NCI-H2029 treated with DMSO at 0.1 percent for 48 hours (cell line): ENCODE results near the gene KRTAP5-9.

Experiments used
- DNase-seq: peaks from one replicate; lab custom pipeline; 2025; lab: John Stamatoyannopoulos, UW

KRTAP5-9 gene

DNA sequence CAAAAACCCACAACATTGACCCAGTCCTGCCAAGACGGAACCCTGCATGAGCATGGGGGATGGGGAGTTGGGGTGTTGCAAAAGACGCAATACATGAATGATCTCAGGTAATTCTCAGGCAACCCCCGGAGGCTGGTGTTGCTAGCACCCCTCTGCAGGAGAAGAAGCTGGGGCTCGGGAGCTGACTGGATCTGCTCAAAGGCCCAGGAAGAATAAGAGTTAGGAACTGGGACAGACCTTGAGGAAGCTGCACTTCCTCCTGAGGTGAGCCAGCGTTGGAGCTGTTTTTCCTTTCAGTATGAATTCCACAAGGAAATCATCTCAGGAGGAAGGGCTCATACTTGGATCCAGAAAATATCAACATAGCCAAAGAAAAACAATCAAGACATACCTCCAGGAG lies at the start of gene KRTAP5-9:
KRTAP5-9 (plus strand) TSS at position 301 of the 400 bp plus-strand sequence. CDS start 238 bp downstream, outside the sequence.
- no peak for DNase-seq

DNA sequence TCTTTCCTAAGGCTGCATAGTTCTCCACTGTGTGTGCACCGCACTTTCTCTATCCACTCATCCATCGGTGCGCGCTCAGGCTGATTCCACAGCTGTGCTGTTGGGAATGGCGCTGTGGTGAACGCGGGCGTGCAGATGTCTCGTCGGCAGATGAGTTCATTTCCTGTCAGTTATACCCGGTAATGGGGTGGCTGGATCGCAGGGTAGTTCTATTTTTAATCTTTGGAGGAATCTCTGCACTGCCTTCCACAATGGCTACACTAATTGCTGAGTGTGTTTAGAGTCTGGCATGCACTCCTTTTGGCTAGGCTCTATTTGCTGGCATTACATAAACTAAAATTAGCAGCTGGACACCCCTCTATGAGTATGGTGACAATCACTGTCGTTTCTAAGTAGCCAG lies 49.1 kb upstream of the KRTAP5-9 start:
- no peak for DNase-seq

GRCh38 chr11:71499546-71499945 lies 48.7 kb upstream of the KRTAP5-9 start:
- DNase-seq: no peak

DNA sequence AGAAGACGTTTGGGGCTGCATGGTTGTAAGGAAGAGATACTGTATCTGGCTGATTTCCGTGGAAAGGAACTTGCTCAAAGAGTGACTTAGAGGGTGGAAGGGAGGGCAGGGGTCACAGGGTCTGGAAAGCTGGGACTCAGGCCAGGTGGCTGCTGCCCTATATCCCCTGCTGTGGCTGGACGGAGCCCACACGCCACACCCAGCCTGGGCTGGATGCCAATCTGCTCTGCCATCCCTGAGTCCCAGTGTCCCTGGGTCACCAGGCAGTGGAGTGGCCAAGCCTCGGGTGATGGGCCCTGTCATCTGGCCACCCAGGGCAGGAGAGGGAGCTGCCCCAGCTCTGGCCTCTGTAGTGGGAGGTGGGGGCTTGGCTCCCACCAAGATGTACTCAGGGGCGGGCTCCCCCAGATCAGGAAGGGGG lies 47.6 kb upstream of the KRTAP5-9 start:
- no peak for DNase-seq

DNA sequence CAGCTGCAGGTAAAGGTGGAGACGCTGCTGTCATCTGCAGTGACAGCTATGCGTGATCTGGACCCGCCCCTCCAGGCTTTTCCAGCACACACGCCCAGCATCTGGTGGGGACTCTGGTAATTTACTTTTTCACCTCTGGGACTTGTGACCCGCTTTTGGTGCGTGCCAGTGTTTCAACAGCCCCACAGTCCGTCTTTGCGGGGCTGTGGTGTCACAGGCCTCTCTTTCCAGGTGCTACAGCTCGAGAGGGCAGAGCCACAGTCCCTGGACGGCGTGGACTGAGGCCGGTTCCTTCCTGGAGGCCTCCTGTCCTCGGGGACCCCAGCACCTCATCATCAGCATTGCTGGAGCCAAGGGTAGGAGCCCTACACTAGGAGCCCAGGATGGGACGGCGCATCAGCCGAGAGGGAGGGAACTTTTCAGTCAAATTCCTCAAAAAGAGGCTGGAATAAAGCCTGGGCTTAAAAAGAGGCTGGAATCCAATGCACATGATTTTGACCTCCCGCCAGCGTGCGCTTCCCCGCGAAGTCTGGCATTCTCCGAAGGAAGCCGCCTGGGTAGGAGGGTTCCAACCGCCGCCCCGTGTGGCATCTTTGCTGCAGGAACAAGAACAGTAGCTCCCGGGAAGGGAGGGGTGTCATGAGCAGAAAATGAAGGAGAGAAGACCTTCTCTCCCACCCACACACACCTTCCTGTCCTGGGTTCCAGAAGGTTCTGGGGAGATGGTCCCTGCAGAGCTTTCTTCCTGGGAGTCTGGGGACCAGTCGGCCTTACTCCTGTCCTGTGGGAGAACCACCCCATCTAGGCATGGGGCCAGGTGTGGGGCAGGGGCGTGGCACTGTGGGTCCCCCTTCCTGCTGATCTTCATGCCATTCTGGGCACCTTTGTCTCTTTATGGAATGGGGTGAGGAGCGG lies 46.9 kb upstream of the KRTAP5-9 start:
- no peak for DNase-seq

DNA sequence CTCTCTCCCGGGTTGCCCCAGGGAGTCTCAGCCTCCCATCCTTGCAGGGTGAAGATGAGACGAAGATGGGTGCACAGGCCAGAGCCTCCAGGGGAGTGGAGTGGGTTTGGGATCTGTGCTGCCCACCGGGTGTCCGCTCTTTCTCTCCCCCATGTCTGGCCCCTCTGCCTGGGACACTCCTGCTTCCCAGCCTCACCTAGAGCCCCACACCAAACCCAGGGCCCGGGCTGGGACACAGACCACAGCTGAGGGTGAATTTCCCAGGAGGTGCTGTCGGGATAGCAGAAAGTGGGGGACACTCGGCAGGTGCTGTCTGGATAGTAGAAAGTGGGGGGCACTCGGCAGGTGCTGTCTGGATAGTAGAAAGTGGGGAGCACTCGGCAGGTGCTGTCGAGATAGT lies 46.2 kb upstream of the KRTAP5-9 start:
- DNase-seq: no peak

- DNase-seq: no peak
Observed at GRCh38 chr11:71502871-71503435, 45.3 kb upstream of the KRTAP5-9 start.

DNA sequence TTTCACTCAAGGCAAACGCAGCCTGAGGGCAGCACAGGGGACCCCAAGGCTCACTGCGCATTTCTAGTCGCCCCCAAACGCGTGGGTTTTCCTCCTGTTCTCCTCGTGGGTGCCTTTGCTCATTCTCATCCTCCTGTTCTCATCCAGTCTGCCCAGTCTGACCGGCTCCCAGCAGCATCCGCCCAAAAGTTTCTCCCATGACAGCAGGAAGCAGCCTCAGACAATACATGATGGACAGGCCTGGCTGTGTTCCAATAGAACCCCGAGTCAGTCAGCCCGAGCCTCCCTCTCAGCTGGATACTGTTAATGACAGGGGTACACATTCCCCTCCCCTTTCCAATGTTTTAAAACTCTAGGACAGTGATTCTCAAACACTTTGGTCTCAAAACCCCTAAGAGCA lies 43.7 kb upstream of the KRTAP5-9 start:
- DNase-seq: no peak

DNA sequence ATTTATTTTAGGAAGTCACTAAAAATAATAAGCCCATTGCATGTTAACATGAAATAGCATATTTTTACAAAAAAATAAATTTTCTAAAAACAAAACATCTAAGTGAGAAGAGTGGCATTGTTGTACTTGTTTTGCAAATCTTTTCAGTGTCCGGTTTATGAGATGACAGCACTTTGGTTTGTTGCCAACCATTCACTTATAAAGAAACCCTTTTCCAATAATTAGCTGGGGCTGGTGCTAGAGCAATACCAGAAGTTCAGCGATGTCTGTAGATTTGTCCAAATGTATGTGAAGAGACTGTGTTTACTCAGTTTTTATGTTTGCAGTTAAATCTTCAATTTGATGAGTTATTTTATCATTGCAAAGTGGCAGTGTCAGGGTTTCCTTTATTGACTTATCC lies 43.2 kb upstream of the KRTAP5-9 start:
- DNase-seq: no peak

DNA sequence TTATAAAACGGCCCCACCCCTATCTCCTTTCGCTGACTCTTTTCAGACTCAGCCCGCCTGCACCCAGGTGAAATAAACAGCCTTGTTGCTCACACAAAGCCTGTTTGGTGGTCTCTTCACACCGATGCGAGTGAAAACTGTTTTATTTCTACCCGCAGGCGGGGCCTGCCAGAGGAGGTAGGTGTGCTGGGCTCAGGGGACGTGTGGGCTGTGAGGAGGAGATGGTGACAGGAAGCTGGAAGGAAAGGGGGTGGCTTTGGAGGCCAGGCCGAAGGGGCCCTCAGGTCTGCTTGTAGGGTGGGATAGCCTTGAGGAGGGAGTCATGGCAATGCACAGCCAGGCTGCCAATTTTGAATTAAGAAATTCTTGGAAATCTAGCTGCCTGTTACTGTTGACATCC lies 42.4 kb upstream of the KRTAP5-9 start:
- DNase-seq: no peak

DNA sequence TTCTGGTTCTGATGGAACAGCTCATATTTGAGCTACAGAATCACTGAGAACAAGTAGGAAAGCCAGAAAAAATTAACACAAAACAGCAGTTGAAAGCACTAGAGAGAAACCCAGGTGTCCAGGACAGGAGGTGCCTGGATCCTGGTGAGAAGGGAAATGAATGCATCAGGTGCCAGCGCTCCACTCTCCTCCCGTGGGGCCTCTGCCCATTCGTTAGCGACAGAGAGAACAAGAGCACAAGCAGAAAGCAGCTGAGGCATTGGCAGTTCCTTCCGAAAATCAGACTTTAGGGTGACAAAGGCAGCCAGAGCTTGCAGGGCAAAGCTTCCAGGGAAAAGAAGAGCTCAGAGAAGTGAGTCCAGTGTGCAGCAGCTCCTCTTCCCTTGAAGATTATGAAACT lies 41.1 kb upstream of the KRTAP5-9 start:
- no peak for DNase-seq

DNA sequence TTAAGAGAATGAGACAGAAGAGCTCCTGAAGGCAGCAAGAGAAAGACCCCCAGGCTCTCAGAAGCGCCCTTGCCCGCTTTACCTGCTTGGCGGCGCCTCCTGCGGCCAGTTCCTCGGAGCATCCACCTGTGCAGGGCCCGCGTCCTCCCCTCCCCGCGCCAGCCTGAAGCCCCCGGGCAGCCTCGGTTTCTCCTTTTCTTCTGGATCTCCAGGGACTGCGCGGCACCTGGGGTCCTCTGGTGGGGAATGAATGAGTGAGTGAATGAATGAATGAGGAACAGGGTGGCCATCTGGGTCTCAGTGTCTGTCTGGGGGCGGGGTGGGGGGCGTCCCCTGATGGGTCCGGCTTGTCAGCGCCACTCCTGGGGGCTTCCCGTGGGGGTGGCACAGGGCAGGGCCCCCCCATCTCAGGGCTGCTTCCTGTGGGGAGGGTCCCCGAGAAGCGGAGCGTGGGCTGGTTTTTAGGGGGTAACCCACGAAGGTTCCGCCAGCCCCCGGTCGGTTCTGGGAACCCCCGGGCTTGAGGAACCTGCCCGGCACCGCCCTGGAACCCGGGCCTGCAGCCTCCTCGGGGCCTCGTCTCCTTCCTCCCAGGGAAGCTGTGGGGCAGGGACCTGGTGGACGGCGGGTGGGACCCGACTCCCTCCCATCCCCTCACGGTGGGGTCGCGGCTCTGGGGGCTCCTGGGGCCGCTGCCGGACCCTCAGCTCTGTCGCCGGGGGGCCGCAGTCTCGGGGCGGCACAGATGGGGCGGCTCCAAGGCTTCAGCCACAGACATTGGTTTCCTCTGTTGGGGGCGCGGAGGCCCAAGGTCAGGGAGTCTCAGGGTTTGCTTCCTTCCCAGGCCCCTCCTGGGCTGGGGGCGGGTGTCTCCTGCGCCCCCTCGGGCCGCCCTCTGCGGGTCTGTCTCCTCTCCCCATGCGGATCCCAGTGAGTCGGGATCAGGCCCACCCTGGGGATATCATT lies 29.4 kb upstream of the KRTAP5-9 start:
- DNase-seq: no peak

- DNase-seq: no peak
Observed at GRCh38 chr11:71519546-71519945, 28.7 kb upstream of the KRTAP5-9 start.

DNA sequence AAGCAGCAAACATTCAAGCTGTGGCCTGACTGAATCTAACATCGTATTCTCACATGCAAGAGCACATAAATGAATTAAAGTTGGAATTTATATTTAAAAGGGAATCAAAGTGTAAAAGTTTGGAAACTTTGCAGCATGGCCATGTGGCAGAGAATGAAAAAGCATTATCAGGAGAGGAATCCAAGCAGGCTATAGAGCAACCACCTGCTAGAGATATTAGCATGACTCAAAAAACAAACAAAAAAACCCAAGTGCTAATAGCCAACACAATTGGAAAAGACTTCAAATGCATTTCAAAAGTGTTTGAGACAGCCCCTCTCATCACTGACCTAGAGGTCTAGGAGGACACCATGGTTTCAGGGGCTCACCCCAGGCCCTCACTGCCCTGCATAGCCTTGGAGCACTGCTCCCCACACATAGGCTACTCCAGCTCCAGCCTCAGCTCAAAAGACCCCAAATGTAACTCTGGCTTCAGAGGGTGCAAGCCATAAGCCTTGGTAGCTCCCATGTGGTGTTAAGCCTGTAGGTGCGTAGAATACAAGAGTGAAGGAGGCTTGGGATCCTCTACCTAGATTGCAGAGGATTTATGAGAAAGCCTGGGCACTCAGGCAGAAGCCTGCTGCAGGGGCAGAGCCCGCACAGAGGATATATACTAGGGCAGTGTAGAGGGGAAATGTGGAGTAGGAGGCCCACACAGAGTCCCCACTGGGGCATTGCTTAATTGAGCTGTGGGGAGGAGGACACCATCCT lies 22.9 kb upstream of the KRTAP5-9 start:
- no peak for DNase-seq

DNA sequence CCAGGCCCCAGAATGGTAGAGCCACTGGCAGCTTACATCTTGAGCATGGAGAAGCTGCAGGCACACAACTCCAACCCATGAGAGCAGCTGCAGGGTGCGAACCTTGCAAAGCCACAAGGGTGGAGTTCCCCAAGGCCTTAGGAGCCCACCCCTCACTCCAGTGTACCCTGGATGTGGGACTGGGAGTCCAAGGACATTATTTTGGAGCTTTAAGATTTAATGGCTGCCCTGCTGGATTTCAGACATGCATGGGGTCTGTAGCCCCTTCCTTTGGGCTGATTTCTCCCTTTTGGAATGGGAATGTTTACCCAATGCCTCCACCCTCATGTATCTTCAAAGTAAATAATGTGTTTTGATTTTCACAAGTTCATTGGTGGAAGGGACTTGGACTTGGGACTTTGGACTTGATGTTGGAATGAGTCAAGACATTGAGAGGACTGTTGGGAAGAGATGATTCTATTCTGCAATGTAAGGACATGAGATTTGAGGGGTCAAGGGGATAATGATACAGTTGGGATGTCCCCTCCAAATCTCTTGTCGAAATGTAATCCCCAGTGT lies 22.2 kb upstream of the KRTAP5-9 start:
- DNase-seq: no peak

DNA sequence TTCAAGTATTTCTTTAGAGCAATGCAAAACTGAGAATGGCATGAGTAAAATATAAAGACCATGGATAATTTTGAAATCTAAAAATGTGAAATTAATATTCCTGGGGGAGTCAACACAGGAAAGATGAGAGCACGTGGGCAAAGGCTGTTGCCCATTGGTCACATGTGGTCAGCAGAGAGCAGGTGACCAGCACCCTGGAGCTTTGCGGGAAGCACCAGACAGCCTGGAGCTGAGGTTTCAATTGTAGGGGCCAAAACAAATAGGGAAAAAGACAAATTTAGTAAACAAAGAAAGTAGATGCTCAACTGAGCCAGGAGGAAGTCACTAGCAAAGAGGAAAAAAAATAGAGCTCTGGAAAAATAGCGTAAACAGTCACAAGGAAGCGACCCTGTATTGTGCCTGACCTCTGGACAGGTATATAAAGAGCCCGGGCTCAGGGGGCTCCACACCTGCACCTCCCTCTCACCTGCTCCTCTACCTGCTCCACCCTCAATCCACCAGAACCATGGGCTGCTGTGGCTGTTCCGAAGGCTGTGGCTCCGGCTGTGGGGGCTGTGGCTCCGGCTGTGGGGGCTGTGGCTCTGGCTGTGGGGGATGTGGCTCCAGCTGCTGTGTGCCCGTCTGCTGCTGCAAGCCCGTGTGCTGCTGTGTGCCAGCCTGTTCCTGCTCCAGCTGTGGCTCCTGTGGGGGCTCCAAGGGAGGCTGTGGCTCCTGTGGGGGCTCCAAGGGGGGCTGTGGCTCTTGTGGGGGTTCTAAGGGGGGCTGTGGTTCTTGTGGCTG lies 21.2 kb upstream of the KRTAP5-9 start, which contains the start of gene KRTAP5-7:
KRTAP5-7 (plus strand) TSS at position 472 of the 780 bp plus-strand sequence; CDS start at position 506, 34 bp downstream.
- peak; percentile 3 for DNase-seq

DNA sequence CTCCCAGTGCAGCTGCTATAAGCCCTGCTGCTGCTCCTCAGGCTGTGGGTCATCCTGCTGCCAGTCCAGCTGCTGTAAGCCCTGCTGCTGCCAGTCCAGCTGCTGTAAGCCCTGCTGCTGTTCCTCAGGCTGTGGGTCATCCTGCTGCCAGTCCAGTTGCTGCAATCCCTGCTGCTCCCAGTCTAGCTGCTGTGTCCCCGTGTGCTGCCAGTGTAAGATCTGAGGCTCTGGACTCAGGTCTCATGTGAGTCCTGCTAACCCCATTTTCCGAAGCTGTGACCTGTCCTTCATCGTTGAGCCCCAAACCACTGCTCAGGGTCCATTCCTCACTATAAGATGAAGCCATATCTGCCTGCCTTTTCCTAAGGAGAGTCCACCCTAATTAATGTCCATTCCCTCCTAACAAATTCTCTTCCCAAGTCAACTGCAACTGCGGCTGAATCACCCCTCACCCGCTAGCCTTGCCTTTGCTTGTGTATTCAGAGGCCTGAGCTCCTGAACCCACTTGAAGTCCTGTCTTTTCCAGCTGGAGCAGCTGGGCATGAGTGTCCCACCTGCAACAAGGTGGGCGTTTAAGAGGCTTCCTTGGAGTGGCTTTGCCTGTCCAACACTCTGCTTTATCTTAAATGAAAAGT lies 20.5 kb upstream of the KRTAP5-9 start:
- DNase-seq: no peak

GRCh38 chr11:71530602-71531001 lies 17.6 kb upstream of the KRTAP5-9 start:
- DNase-seq: no peak

- no peak for DNase-seq
Observed at GRCh38 chr11:71532036-71532610, 16.1 kb upstream of the KRTAP5-9 start.
